Stimulated activated CD8-positive, alpha-beta memory T cell treated with anti-CD3 and anti-CD28 coated beads, Interleukin-12 subunit alpha, Interleukin-12 subunit beta, amount 100 ng/mL, for 24 hours (primary cell): ENCODE results near the gene PPM1M.
"Not testable (repeated sequence)": the region's sequence is repeated elsewhere in the genome, so short reads cannot be mapped to it uniquely, and the experiment has no call there.

Source experiments
- DNase-seq: peaks from one replicate; pipeline ENCODE4 v3.0.0-alpha.2; 2020; ENCODE audit errors: extremely low read depth

The PPM1M gene

GRCh38 chr3:52246728-52247408, 1.3 kb downstream of the PPM1M start:
- DNase-seq, result no peak

GRCh38 chr3:52247409-52248164, 2.0 kb downstream of the PPM1M start:
- no peak for DNase-seq

GRCh38 chr3:52248165-52248541, 2.6 kb downstream of the PPM1M start:
- DNase-seq, result no peak

- no peak for DNase-seq
Measured at GRCh38 chr3:52248816-52249547, 3.4 kb downstream of the PPM1M start.

GRCh38 chr3:52249683-52250082, 4.1 kb downstream of the PPM1M start:
- DNase-seq, result no peak

GRCh38 chr3:52250122-52250521, 4.6 kb downstream of the PPM1M start:
- no peak for DNase-seq

GRCh38 chr3:52253314-52254304, 8.1 kb downstream of the PPM1M start:
- peak; percentile 53 for DNase-seq

GRCh38 chr3:52254608-52255007, 9.0 kb downstream of the PPM1M start:
- no peak for DNase-seq

GRCh38 chr3:52256159-52256558, 10.6 kb downstream of the PPM1M start:
- no peak for DNase-seq

GRCh38 chr3:52256622-52257021, 11.1 kb downstream of the PPM1M start:
- no peak for DNase-seq

GRCh38 chr3:52257911-52258310, 12.4 kb downstream of the PPM1M start:
- DNase-seq, result no peak

- no peak for DNase-seq
Measured at GRCh38 chr3:52259035-52259434, 13.5 kb downstream of the PPM1M start.

- DNase-seq, result no peak
Measured at GRCh38 chr3:52259448-52259847, 13.9 kb downstream of the PPM1M start.

GRCh38 chr3:52262447-52262846, 16.9 kb downstream of the PPM1M start:
- DNase-seq, result no peak

- no peak for DNase-seq
Measured at GRCh38 chr3:52265387-52265786, 19.8 kb downstream of the PPM1M start.

GRCh38 chr3:52268036-52268435, 22.5 kb downstream of the PPM1M start:
- DNase-seq, result no peak

- no peak for DNase-seq
Measured at GRCh38 chr3:52269776-52270175, 24.2 kb downstream of the PPM1M start.

- DNase-seq, result no peak
Measured at GRCh38 chr3:52270252-52270754, 24.7 kb downstream of the PPM1M start.

GRCh38 chr3:52272172-52272571, 26.6 kb downstream of the PPM1M start:
- not testable (repeated sequence) for DNase-seq

GRCh38 chr3:52272831-52273230, 27.3 kb downstream of the PPM1M start:
- DNase-seq, result no peak

- DNase-seq, result not testable (repeated sequence)
Measured at GRCh38 chr3:52274781-52275180, 29.2 kb downstream of the PPM1M start.
